HG02938 (cell line): ENCODE data around the gene ALG14.
"Not testable (repeated sequence)": the region's sequence is repeated elsewhere in the genome, so short reads cannot be mapped to it uniquely, and the experiment has no call there.

Experiments used
- ATAC-seq: cut with Tn5 transposase; IDR thresholded peaks from one replicate; pipeline ENCODE4 v1.9.1; 2021; ENCODE audit warnings: mild to moderate bottlenecking, moderate library complexity; ENCODE audit not compliant: unreplicated experiment

Gene ALG14

DNA sequence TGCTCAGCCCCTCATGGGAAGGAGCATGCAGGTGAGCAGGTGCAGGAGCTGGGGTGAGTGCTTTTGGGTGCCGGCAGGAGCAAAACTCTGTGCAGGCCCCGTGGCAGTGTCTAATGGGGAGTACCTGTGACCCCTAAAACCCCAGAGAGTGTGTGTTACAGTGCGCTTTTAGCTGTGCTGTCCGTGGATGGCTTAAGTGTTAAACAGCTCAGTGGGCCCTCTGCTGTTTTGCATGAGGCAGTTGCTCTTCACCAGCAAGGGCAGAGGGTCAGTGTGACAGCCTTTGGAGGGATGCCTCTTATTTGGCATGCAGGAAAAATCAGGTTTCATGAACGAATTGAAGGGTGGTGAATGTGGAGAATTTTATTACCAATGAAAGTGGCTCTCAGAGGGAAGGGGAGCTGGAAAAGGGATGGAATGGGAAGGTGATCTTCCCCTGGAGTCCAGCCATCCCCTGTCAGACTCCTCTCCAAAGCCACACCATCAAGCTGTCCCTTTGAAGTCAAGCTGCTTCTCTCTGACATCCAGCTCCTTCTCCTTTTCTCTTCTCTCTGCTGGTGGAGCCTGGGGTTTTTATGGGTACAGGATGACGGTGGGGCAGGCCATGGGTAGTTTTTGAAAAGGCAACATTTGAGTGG is 17.0 kb upstream of the ALG14 start:
- ATAC-seq = no peak

GRCh38 chr1:95088303-95088702 is 15.6 kb upstream of the ALG14 start:
- no peak for ATAC-seq

DNA sequence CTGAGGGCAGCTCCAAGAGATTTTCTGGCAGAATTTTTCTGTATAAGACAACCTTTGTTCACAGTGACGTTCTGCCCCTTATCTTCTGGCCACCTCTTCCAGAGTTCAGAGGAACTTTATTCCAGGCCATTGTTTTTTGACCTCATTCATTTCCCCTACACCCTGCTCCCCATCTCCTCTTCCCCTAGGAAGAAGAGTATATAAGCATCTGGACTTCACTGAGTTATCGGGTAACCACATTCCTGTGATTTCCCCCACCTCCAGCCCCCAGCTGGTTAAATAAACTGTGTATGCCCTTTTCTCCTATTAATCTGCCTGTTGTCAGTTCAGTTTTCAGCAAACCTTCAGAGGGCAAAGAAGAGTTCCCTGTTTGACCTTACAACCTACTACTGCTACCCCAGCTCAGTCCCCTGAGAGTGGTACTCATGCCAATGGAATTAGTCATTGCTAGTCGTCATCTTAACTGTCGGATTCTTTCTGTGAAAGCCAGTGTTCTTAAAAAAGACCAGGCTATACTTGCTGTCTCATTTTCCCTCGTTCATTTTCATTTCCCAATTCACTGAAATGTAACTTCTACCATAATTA is 14.3 kb upstream of the ALG14 start:
- ATAC-seq = no peak

- ATAC-seq = no peak
Measured at GRCh38 chr1:95085376-95085775, 12.6 kb upstream of the ALG14 start.

DNA sequence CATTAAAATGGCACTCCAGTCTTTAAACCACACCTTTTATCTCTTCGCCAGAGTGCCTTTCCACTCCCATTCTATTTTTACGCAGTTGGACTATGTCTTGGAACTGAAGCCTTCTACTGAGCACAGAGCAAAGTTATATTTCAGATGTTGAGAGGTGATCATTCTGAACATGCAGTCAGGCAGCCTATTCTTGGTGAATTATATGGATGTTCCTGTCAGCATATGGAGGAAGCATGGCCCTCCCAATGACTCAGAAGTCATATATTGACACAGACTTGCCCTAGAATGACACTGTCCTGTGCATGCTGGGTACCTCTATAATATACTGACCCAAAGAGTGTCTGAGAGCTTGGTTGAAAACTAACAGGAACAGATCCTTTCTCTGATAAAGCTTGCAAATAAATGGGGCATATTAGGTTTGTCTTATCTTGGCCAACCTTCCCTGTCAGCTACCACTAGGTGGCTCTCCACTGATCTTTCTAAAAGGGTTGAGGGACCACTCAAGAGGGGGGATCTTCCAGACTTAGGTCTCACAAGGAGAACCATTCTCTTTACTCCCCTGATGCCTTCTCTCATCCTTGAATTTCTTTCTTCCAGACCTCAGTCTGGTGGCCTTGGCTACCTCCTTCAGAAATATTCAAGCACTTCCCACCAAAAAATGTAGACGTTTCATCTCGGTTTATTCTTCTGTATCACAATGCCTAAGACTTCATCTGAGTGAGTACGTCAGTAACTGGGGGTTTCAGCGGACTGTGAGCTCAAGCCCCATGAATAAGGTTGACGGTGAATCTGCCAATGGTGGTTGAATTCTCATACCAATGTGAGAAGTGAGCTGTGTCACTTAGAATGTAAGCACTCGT is 11.8 kb upstream of the ALG14 start:
- peak; percentile 75 for ATAC-seq

- ATAC-seq = no peak
Measured at GRCh38 chr1:95080879-95081278, 8.1 kb upstream of the ALG14 start.

- ATAC-seq = no peak
Measured at GRCh38 chr1:95080446-95080845, 7.7 kb upstream of the ALG14 start.

GRCh38 chr1:95076034-95076433 is 3.3 kb upstream of the ALG14 start:
- no peak for ATAC-seq

DNA sequence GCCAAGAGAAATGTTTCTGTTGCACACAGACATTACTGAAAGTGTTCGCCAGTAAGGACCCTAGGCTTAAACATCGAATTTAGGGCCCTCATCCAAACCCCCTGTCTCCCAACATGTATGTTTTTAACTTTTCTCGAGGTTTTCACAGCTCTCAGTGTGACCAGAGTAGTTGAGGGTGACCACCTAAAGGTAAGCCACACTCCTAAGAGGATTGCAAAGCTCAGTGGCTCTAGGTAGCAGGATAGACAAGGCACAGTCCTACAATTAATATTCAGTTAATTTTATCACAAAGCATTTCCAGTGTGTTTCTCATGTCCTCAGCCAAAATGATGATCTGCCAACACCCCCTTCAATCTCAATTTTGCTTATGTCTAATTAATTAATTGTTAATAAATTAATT is 695 bp upstream of the ALG14 start:
- peak; percentile 0 for ATAC-seq

DNA sequence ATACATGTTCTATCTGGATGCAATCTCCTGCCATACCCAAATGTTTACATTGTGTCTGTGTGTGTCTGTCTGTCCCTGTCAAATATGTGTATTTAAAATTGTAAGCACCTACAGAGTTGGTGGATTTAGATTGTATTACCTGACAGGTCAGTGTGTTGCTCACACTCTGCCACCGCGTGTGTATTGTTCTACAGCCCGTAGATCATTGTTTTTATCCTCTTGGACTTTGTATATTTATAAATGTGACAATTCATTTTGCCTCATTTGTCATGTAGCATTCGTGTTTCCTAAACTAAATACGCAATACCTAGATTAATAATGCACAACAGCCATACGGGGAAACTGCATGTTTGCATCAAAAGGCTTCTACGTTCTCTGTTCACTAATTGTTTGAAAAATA is 634 bp downstream of the ALG14 start:
- ATAC-seq = peak; percentile 2

GRCh38 chr1:95071539-95071938 is 1.2 kb downstream of the ALG14 start:
- ATAC-seq = no peak

GRCh38 chr1:95069710-95070093 is 3.0 kb downstream of the ALG14 start:
- ATAC-seq = no peak

GRCh38 chr1:95068956-95069709 is 3.6 kb downstream of the ALG14 start:
- no peak for ATAC-seq

- ATAC-seq = no peak
Measured at GRCh38 chr1:95067568-95067967, 5.2 kb downstream of the ALG14 start.

GRCh38 chr1:95067062-95067461 is 5.7 kb downstream of the ALG14 start:
- ATAC-seq = no peak

GRCh38 chr1:95061445-95062006 is 11.2 kb downstream of the ALG14 start:
- ATAC-seq = no peak

DNA sequence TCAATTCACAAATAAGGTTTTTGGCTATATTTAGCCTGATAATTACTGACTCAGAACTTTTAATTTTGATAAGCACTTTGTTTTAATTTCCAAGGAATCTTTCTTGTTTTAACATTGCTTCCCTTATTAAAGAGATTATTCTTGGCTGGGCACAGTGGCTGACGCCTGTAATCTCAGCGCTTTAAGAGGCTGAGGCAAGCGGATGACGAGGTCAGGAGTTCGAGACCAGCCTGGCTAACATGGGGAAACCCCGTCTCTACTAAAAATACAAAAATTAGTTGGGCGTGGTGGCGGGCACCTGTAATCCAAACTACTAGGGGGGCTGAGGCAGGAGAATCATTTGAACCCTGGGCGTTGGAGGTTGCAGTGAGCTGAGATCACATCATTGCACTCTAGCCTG is 13.8 kb downstream of the ALG14 start:
- ATAC-seq = no peak

DNA sequence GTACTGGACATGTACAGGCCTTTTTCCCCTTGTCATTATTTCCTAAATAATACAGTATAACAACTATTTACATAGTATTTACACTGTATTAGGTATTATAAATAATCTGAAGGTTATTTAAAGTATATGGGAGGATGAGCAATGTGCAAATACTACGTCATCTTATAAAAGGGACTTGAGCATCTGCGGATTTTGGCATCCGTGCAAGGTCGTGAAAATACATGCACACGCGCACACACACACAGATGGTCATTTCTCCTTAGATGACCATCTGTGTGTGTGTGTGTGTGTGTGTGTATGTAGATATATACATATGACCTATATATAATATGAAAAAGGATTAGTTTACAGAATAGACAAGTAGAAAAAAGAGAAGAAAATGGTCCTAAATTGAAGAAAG is 15.4 kb downstream of the ALG14 start:
- ATAC-seq = no peak

DNA sequence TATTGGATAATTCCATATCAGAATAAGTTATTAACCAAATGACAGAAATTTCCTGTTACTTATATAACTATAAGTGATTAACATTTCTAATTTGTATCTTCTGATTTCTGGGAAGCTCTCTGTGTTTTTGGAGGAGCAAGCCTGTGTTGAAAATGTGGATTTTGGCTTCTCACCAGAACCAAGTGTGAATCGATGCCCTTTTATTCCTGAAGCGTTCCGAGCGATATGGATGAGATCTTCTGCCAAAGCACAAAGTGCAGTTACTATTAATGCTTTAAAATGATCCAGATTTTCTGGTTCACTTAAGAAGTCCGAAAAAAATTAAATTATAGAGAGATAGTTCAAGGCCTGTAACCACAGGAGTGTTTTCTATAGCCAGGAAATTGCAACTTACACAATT is 22.8 kb downstream of the ALG14 start:
- ATAC-seq = no peak

GRCh38 chr1:95048317-95048716 is 24.4 kb downstream of the ALG14 start:
- ATAC-seq = no peak

DNA sequence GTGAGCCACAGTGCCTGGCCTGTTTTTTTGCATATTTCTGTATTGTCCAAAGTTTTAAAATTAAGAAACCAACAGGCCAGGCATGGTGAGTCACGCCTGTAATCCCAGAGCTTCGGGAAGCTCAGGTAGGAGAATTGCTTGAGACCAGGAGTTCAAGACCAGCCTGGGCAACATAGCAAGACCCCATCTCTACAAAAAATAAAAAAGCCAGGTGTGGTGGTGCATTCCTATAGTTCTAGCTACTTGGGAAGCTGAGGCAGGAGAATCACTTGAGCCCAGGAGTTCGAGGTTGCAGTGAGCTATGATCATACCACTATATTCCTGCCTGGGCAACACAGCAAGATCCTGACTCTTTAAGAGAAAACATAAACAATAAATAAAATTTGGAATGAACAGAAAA is 25.1 kb downstream of the ALG14 start:
- ATAC-seq = not testable (repeated sequence)
